Activated CD8-positive, alpha-beta memory T cell treated with anti-CD3 and anti-CD28 coated beads for 4 hours (primary cell): ENCODE measurements around the gene RPL11.
A peak's percentile ranks its signal among the peaks of the same experiment; 100 is the strongest.
"Not testable (repeated sequence)": the region's sequence is repeated elsewhere in the genome, so short reads cannot be mapped to it uniquely, and the experiment has no call there.

Source experiments
- DNase-seq, 2 donors: peaks; one replicate each; pipeline ENCODE4 v3.0.0-alpha.2; 2020; ENCODE audit warnings: low read depth in 2 of 2

Gene RPL11

DNA sequence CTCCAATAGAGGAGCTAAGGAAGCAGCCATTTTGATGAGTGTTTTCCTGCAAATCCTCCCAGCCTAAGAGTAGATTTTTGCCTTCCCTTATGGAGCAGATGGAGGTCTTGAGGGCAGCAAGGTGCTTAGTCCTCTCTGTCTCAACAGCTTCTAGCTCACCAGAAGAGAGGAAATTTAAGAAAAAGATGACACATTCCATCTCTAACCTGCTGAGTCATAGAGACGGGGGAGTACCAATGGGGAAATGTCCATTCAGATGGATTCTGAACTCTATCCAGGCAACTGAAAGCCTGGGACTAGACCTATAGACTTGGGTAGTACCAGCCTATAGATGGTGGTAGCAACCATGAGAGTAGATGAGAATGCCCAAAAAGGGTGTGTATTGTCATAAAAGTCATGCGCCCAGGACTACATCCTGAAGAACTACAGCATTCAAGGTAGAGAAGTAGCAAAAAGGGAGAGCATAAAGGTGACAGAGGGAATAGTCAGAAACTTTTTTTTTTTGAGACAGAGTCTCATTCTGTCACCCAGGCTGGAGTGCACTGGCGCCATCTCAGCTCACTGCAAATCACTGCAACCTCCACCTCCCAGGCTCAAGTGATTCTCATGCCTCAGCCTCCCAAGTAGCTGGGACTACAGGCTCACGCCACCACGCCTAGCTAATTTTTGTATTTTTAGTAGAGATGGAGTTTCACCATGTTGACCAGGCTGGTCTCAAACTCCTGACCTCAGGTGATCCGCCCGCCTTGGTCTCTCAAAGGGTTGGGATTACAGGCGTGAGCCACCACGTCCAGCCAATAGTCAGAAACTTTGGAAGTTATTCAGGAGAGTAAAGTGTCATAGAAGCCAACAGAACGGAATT, 41.0 kb downstream of the RPL11 start:
- no peak for DNase-seq

DNA sequence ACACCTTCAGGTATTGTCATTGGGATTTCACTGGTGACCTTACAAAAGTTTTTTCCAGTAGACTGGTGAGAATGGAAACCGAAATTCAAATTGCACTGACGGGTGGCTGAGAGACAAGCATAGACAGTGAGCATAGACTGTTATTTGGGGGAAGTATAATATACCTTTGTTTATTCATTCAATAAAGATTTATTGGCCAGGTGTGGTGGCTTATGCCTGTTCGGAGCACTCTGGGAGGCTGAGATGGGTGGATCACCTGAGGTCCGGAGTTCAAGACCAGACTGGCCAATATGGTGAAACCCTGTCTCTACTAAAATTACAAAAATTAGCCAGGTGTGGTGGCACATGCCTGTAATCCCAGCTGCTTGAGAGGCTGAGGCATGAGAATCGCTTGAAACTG, 41.7 kb downstream of the RPL11 start:
- not testable (repeated sequence) for DNase-seq

DNA sequence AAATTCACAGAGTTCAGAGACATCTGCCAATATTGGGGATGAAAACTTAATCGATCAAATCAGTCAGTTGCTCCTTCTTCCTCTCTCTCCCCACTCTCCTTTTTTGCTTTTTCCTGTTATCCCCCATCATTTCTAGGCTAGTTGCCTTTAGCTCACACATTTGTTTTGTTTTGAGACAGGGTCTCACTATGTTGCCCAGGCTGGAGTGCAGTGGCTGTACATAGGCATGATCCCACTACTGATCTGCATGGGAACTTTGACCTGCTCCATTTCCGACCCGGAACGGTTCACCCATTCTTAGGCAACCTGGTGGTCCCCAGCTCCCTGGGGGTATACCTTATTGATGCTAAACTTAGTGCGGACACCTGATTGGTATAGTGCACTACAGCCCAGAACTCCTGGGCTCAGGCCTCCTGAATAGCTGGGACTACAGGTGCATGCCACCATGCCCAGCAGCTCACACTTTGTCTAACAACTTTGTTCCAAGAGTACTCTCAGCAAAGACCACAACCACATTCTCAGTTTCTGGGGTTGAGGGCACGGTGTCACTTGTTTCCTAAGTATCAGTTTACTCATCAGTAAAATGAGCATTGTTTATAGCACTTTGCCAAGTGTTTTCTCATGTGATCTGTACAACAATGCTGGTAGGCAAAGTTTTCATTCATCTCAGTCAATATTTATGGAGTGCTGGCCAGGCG, 45.0 kb downstream of the RPL11 start:
- DNase-seq: no peak

DNA sequence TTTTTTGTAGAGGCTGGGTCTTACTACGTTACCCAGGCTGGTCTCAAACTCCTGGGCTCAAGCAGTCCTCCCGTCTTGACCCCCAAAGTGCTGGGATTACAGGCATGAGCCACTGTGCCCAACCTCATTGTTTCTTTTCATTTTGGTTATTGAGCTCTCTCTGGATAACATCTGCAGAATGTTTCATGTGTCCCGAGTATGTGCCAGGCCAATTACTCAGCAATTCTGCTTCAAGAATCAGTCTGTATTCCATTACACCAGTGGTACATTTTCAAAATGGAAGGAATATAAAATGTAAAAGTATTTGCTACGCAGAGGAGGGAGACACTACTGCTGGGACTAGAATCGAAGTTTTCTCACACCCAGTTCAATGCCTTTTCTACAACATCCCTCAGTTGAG, 50.0 kb downstream of the RPL11 start:
- no peak for DNase-seq

DNA sequence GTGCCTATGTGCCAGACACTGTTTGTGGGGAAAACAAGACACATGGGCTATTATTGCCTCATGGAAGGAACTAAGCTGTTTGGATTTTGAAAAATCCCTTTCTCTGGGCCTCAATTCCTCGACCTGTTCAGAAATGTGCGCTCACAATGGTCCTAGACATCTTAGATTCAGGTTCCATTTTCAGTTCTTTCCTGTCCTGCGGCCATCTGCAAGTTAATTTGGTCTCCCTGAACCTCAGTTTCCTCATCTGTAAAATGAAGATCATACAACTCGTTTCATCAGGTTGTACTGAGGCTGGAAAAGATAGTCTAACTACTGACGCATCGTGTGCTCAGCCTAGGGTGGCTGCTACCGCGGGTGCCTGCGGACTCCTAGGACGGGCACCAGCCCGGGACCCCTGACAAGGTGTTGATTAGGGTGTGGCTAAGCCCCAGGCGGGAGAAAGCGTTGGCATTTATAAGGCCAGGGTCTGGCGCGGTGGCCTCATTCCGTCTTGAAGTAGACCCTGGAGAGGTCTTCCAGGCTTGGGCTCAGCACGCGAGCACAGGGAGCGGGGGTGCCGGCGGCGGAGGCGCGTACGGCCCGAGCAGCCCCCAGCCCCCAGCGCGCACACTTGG, 51.2 kb downstream of the RPL11 start:
- peak in 1 of 2 donors; percentile 2 for DNase-seq

DNA sequence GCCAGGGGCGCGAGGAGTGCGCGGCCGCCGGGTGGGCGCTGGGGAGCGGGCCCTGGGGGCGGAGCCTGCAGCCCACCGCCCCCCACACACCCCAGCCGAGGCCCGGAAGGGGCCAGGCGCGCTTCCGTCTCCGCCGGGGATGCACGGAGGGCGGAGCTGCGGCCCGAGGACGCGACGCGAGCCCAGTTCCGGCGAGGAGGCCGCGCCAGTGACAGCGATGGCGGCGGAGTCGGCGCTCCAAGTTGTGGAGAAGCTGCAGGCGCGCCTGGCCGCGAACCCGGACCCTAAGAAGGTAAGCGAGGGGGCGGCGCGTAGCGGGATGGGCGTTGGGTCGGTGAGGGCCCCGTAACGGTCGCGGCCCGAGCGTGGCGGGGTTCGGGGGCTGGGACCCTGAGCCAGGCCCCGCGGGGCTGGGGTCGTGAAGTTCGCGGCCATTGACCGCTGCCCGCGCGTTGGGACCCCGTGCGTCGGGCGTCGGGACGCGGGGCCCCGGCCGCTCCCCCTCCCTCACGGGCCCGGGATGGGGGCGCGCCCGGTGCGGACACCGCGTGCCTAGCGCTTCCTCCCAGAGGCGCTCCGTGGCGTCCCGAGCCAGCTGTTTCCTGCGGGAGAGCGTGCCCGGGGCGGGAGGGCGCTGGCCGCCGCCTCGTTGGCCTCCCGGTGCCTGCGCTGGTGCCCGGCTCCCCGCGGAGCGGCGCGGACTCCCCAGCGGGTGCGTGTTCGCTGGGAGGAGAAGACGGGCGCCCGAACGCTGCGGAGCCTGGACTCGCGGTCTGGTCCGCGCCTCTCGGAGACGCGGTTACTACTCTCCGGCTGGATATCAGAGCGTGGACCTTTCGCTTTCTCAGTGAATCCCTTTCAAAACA, 51.9 kb downstream of the RPL11 start, which contains the start of gene ELOA:
ELOA (plus strand) TSS at position 185 of the 866 bp plus-strand sequence; CDS start at position 218, 33 bp downstream.
- peak; percentile 53 to 56 for DNase-seq

DNA sequence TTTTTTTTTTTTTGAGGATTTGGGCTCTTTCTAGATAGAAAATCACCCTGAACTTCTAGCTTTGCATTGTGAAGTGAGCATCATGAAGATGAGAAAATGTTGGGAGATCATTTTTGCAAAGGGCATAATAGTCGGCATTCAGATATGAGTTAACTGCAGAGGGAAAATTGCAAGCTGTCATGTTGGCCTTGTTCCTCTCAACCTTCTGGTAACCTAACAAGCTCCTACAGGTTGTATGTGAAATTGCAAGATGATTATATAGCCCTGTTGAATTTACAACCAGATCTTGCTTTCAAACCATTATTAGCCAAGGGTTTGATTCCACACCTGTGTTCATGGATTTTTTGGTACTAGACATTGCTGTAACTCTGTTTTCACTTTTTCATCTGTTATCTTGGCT, 53.9 kb downstream of the RPL11 start:
- no peak for DNase-seq
